ENCODE results near the gene NOD1.
"Not testable (repeated sequence)": the region's sequence is repeated elsewhere in the genome, so short reads cannot be mapped to it uniquely, and the experiment has no call there.

NOD1 gene

GRCh38 chr7:30413864-30414263 is 64.7 kb downstream of the NOD1 start:
- DNase-seq, result no peak

- DNase-seq, result no peak
Observed at GRCh38 chr7:30412782-30413504, 65.6 kb downstream of the NOD1 start.

GRCh38 chr7:30411897-30412296 is 66.7 kb downstream of the NOD1 start:
- no peak for DNase-seq

GRCh38 chr7:30411173-30411572 is 67.4 kb downstream of the NOD1 start:
- no peak for DNase-seq

- no peak for DNase-seq
Observed at GRCh38 chr7:30406664-30407425, 71.7 kb downstream of the NOD1 start.

GRCh38 chr7:30405179-30405578 is 73.4 kb downstream of the NOD1 start:
- DNase-seq, result no peak

- no peak for DNase-seq
Observed at GRCh38 chr7:30403477-30403876, 75.1 kb downstream of the NOD1 start.

GRCh38 chr7:30396389-30396788 is 82.2 kb downstream of the NOD1 start:
- no peak for DNase-seq

GRCh38 chr7:30395676-30396075 is 82.9 kb downstream of the NOD1 start:
- DNase-seq, result no peak

- no peak for DNase-seq
Observed at GRCh38 chr7:30391806-30392205, 86.8 kb downstream of the NOD1 start.

- DNase-seq, result no peak
Observed at GRCh38 chr7:30390736-30391636, 87.6 kb downstream of the NOD1 start.

GRCh38 chr7:30389791-30390190 is 88.8 kb downstream of the NOD1 start:
- DNase-seq, result no peak

- no peak for DNase-seq
Observed at GRCh38 chr7:30382607-30383006, 96.0 kb downstream of the NOD1 start.

GRCh38 chr7:30380824-30381223 is 97.8 kb downstream of the NOD1 start:
- not testable (repeated sequence) for DNase-seq

- DNase-seq, result no peak
Observed at GRCh38 chr7:30380294-30380693, 98.3 kb downstream of the NOD1 start.

GRCh38 chr7:30379741-30380140 is 98.8 kb downstream of the NOD1 start:
- no peak for DNase-seq

- no peak for DNase-seq
Observed at GRCh38 chr7:30379131-30379530, 99.5 kb downstream of the NOD1 start.

GRCh38 chr7:30378275-30378674 is 100.3 kb downstream of the NOD1 start:
- DNase-seq, result no peak
